Activated CD8-positive, alpha-beta memory T cell treated with anti-CD3 and anti-CD28 coated beads, Interleukin-2, amount 50 U/mL, for 4 hours (primary cell): ENCODE results near the gene RPTOR.
"Not testable (repeated sequence)": the region's sequence is repeated elsewhere in the genome, so short reads cannot be mapped to it uniquely, and the experiment has no call there.

Experiments used
- DNase-seq: peaks from one replicate; pipeline ENCODE4 v3.0.0-alpha.2; 2020

RPTOR gene

DNA sequence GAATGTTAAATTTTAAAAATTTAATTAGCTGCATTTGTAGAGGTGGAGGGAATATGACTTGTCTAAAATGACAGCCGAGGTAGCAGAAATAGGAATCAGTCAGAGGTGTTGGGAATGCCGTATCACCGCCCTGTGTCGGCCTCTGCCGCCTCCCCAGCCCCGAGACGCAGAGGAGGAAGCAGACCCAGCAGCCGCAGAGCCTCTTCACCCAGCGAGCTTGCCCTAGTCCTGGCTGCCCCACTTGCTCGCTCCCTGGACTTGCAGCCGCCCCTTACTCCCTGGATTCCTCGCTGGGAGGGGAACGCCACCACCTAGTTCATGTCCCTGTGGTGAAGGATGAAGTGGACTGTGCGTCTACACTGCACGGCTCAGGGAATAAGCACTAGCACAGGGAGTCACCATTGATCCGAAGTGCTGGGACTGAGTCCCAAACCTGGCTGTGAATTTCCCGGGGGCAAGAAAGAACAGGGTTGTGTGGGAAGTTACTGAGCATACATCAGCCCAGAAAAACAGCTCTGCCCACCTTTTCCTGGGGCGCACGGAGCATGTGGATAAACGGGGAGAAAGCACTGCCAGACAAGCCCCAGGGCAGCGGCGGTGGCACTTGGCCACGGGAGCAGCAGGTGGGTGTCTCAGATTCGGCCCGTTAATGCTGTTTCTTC is 76.8 kb downstream of the RPTOR start:
- no peak for DNase-seq

- no peak for DNase-seq
Measured at GRCh38 chr17:80621997-80622357, 77.3 kb downstream of the RPTOR start.

- no peak for DNase-seq
Measured at GRCh38 chr17:80624864-80625263, 80.2 kb downstream of the RPTOR start.

DNA sequence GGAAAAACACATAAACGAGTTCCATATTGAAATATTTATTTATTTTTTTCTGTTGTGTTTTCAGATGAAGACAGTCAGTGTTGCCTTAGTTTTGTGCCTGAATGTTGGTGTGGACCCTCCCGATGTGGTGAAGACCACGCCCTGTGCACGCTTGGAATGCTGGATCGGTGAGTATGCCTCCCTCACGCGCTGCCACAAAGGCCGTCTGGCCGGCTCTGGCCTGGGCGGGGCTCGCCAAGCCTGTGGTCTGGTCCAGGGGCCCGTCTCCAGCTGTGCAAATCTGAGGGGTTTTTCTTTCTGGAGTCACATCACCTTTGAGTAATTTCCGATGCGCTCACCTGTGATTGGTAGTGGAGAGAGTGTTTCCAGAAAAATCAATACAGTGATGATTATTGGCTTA is 81.0 kb downstream of the RPTOR start:
- DNase-seq, result no peak

DNA sequence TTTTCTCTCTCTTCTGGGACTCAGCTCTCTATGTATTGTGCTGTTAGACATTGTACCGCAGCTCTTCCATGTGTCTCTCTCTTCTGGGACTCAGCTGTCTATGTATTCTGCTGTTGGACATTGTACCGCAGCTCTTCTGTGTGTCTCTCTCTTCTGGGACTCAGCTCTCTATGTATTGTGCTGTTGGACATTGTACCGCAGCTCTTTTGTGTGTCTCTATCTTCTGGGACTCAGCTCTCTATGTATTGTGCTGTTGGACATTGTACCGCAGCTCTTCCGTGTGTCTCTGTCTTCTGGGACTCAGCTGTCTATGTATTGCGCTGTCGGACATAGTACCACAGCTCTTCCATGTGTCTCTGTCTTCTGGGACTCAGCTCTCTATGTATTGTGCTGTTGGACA is 84.2 kb downstream of the RPTOR start:
- not testable (repeated sequence) for DNase-seq

DNA sequence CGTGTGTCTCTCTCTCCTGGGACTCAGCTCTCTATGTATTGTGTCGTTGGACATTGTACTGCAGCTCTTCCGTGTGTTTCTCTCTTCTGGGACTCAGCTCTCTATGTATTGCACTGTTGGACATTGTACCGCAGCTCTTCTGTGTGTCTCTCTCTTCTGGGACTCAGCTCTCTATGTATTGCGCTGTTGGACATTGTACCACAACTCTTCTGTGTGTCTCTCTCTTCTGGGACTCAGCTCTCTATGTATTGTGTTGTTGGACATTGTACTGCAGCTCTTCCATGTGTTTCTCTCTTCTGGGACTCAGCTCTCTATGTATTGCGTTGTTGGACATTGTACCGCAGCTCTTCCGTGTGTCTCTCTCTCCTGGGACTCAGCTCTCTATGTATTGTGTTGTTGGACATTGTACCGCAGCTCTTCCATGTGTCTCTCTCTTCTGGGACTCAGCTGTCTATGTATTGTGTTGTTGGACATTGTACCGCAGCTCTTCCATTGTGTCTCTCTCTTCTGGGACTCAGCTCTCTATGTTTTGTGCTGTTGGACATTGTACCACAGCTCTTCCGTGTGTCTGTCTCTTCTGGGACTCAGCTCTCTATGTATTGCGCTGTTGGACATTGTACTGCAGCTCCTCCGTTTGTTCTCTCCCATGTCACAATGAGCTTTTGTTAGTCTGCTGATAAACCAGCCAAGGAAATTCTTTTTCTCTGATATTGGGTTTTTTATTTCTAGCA is 84.8 kb downstream of the RPTOR start:
- DNase-seq, result no peak

DNA sequence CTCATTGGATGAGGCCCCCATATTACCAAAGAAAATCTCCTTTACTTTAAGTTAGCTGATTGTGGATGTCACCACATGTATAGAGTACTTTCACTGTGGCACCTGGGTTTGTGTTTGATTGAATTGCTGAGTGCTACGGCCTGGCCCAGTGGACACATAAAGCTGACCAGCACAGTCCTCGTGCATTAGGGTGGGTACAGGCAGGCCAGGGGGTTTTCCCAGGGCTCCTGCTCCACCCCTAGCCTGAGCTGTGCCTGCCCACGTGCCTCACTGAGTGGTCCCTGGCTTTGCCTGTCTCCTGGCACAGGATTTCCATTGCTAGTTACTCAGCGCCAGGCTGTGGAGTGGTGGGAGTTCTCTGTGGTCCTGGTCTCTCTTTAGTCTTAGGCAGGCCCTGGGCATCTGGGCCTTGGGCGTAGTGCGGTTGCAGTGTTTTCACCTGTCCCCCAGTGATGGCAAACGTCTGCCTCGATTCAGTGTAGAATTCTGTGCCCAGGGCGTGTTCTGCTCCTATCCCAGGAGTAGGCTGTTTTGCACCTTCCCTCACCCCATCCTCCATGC is 86.0 kb downstream of the RPTOR start:
- DNase-seq, result no peak

GRCh38 chr17:80631142-80632045 is 86.8 kb downstream of the RPTOR start:
- no peak for DNase-seq

DNA sequence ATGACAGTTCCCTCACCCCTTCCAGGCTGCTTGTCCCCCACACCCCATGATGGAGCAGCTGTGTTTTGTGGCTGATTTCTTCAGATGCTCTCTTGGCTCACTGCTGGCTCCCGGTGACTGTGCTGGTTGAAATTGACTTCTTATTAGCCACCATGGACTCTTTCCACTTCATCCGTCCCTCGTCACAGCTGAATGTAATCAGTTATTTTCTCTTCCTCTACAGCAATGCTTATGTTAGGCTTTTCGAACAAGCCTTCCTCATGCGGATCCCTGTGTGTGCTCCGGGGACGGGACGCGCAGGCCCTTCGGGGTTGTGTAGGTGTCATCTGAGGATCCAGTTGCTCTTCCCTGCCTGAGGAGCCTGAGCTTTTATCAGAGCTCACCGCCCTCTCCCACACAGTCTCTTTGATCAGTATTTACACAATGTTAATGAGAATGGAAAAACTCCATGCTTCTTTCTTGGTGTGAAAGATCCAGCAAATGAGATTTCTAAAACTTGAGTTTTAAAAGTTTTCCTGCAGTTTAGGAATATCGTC is 87.5 kb downstream of the RPTOR start:
- DNase-seq, result no peak

DNA sequence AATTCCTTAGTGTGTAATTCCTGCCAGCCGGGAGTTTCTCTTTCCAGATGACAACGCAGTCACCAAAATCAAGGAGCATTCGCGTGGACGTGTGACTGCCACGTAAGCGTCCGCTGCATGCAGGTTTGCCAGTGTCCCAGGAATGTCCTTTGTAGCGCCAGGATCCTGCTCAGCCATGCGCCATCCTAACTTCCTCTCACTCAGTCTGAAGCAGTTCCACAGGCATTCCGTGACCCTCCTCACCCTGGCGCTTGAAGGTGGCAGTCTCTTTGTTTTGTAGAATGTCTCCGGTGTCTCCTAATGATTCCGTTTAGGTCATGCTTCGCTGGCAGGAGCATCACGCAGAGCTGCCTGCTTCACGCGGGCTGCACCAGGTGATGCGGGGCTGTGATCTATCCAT is 88.6 kb downstream of the RPTOR start:
- no peak for DNase-seq

DNA sequence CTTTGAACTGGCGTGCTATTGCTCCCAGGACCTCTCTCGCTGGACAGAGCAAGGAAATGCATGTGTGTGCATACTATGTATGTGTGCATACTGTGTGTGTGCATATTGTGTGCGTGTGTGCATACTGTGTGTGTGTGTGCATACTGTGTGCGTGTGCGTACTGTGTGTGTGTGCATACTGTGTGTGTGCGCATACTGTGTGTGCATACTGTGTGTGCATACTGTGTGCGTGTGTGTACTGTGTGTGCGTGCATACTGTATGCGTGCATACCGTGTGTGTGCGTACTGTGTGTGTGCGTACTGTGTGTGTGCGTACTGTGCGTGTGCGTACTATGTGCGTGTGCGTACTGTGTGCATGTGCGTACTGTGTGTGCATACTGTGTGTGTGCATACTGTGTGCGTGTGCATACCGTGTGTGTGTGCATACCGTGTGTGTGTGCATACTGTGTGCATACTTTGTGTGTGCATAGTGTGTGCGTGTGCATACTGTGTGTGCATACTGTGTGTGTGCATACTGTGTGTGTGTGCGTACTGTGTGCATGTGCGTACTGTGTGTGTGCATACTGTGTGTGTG is 89.4 kb downstream of the RPTOR start:
- no peak for DNase-seq

- no peak for DNase-seq
Measured at GRCh38 chr17:80636361-80637018, 91.9 kb downstream of the RPTOR start.

DNA sequence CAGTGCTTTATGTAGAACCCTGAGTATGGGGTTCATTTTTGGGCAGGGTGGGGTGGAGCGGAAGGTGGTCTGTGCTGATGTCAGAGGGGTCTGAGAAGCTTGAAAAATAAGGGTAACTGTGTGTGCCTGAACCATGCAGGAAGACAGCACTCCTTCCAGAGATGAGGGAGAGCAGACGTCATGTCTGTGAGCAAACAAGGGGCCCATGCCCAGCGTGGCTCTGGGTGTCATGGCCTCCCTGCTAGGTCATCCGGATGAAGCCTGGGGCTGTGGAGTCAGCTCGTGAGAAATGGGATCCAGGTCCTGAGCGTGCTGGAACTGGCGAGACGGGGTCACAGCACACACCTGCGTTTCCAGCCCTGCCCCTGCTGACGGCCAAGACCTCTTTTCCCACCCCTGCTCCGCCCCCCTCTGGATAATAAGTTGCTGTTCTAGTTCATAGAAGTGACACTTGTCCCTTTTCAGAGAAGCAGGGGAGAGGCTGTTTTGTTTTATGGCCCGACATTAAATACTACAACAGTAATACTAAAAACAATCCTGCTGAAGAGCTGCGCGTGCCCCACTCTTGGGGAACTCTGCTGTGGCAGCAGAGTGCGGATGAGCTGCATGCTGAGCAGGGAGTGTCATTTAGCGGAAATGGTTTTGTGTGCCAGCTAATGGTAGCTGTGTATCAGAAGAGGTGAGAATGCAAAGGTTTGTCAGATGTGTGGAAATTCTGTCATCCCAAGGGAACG is 92.6 kb downstream of the RPTOR start:
- DNase-seq, result no peak

DNA sequence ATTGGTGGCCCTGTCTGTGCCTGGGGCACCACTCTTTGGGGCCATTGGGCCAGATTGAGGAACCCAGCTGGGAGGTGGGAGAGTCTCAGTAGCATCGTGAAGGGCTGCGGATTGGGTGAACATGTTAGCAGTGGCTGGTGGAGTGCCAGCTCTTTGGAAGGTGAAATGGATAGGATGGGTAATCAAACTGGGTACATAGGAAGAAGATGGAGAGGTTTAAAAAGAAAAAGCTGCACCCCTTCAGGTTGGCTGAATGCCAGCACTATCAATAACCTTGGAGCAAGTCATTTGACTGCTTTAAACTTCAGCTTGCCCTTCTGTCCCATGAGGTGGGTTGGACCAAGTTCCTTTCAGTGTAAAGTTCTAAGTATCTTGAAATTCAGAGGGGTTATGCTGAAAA is 95.0 kb downstream of the RPTOR start:
- DNase-seq, result no peak

DNA sequence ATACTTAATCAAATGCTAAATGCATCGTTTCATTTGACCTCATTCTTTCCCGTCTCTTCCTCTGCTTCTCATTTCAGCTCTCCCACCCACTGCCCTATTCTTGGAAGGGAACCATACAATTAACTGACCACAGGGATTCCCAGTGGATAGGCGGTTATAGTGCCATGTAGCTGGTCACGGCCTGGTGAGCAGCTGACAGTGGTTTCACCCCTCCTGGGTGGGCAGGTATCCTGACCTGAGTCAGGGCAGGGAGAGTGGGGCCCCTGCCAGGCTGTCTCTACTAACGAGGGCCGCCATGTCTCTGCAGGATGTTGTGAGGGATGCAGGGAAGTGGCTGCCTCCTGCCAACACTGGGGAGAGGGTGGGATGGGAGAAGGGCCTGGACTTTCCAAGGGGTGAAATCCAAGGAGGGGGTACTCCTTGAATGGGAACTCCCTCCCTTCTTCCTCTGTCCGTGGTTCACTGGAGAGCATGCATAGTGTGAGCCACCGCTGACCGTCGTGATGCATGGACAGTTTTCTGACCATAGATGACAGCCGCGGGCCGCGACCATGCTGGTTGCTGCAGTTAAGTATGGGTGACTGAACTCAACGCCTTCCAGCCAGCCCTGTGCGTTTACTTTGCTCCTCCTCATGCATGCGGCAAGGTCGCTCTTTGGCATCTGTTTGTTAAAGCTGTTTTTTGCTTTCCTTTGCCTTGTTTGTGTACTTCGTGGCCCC is 95.9 kb downstream of the RPTOR start:
- DNase-seq, result no peak

- no peak for DNase-seq
Measured at GRCh38 chr17:80643326-80644099, 98.9 kb downstream of the RPTOR start.

DNA sequence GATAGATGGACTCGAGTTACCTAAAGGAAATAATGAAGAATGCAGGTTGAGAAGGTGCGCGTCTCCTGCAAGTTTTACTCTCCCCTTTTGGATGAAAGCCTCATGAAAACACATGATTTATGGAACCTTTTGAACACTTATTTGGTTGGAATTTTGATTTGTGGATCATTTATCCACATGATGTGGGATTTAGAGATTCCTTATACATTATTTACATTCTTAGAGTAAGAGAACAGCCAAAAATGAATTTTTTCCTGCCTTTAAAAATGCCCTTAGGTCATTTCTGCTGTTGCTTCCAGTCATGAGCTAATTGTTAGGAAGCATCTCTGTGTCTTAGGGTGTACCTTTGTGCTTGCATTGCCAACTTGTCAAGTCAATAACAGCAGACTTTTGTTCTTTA is 99.9 kb downstream of the RPTOR start:
- no peak for DNase-seq

DNA sequence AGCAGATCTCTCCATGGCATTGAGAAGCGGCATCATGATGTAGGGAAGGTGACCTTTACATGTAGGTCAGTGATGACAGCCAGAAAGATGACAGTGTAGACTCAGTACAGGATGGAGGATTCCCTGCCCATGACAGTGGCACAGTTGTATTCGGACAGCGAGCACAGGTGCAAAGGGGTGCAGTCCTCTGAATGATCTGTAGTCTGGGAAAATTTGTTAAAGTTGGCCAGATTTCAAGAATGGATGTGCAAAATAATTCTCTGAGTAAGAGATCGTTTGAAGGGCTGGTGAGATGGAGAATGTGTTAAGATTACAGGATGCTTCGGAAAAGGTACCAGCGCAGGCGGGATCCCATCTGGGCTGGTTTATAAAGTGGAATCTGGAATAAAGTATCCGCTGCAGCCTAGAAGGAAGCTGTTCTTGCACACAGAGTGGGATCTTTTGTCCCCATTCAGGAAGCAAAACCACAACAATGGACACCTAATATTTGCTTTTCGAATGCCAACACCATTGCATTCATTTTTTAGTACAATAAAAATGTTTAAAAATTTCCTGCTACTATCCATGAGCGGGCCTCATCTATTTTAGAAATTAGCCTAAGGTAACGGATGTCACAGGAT is 101.2 kb downstream of the RPTOR start:
- DNase-seq, result no peak

DNA sequence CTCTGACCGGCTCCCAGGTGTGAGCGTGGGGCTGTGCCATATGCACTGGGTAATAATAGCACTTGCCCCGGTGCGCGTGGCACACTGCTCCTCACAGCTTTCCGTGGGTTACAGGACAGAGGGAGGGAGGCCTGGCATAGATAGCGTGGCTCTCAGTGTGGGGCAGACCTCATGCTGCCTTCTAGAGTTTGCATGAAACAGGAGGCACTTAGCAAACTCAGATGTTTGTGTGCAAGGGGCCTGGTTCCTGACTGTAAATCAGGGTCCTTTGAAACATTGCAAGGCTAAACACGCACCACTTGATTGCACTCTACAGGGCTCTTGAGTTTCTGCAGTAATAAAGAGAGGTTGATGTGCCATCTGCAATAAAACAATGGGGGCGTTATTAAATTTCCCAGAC is 101.7 kb downstream of the RPTOR start:
- no peak for DNase-seq

DNA sequence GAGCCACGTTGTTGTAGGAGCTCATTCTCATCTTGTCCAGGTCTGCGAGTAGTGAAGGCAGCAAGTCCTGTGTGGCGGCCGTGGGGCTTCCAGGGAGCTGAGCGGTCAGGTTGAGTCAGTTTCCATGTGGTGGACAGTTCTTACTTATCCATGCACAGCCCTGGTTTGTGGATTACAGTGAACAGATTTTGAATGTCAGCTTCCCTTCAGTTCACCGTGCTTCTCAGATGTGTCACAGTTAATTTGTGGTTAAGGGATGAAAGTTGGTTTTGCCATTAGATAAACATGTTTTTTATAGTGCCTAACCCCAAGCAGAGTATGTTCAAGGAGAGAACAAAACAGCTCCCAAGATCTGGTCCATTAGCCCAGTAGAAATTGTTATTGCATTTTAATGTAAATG is 103.1 kb downstream of the RPTOR start:
- no peak for DNase-seq
